MM.1S (cell line): ENCODE results near the gene HBM.
"Not testable (repeated sequence)": the region's sequence is repeated elsewhere in the genome, so short reads cannot be mapped to it uniquely, and the experiment has no call there.

ENCODE experiments used
- DNase-seq: peaks from one replicate; pipeline ENCODE4 v3.0.0-alpha.2; 2015
- H2AFZ ChIP-seq: fragments of 300-600 bp; sonication (generic); 2 replicates; pipeline ENCODE4 v1.6.0; 2016; ENCODE audit warnings: antibody characterized with exemption, low read length
- H3F3A ChIP-seq: fragments of 300-600 bp; sonication (generic); 2 replicates; pipeline ENCODE4 v1.6.1; 2016; ENCODE audit warnings: mild to moderate bottlenecking, antibody characterized with exemption, low read length, moderate library complexity, mixed read lengths; ENCODE audit not compliant: insufficient read depth
- H3K27ac ChIP-seq: fragments of 300-600 bp; sonication (generic); 2 replicates; pipeline ENCODE4 v1.5.1; 2016; ENCODE audit warnings: mild to moderate bottlenecking, low read length
- H3K27me3 ChIP-seq: fragments of 300-600 bp; sonication (generic); replicated peaks from 2 replicates; pipeline ENCODE4 v1.6.0; 2016; ENCODE audit warnings: low read length; ENCODE audit not compliant: insufficient read depth
- H3K36me3 ChIP-seq: fragments of 300-600 bp; sonication (generic); replicated peaks from 2 replicates; pipeline ENCODE4 v1.6.1; 2016; ENCODE audit warnings: mild to moderate bottlenecking, low read length, mixed read lengths; ENCODE audit not compliant: insufficient read depth
- H3K4me1 ChIP-seq: fragments of 300-600 bp; sonication (generic); 2 replicates; pipeline ENCODE4 v1.6.1; 2016; ENCODE audit warnings: low read length, mixed read lengths
- H3K4me2 ChIP-seq: fragments of 300-600 bp; sonication (generic); 2 replicates; pipeline ENCODE4 v1.6.0; 2016; ENCODE audit warnings: low read depth, low read length
- H3K4me3 ChIP-seq: fragments of 300-600 bp; sonication (generic); 2 replicates; pipeline ENCODE4 v1.5.1; 2016; ENCODE audit warnings: low read length, mixed read lengths
- H3K79me2 ChIP-seq: fragments of 300-600 bp; sonication (generic); 2 replicates; pipeline ENCODE4 v1.6.1; 2016; ENCODE audit warnings: mixed run types, low read length, mixed read lengths
- H3K9ac ChIP-seq: fragments of 300-600 bp; sonication (generic); 2 replicates; pipeline ENCODE4 v1.6.1; 2016; ENCODE audit warnings: low read length, mixed read lengths
- H3K9me2 ChIP-seq: fragments of 300-600 bp; sonication (generic); replicated peaks from 2 replicates; pipeline ENCODE4 v1.6.1; 2016; ENCODE audit warnings: mild to moderate bottlenecking, low read length, mixed read lengths; ENCODE audit not compliant: insufficient read depth
- H3K9me3 ChIP-seq: fragments of 300-600 bp; sonication (generic); replicated peaks from 2 replicates; pipeline ENCODE4 v1.6.1; 2016; ENCODE audit warnings: mild to moderate bottlenecking, low read length, mixed read lengths; ENCODE audit not compliant: insufficient read depth
- H4K20me1 ChIP-seq: fragments of 300-600 bp; sonication (generic); 2 replicates; pipeline ENCODE4 v1.6.1; 2016; ENCODE audit warnings: mild to moderate bottlenecking, low read length, moderate library complexity, mixed read lengths; ENCODE audit not compliant: insufficient read depth
- CTCF ChIP-seq: fragments of 300-600 bp; sonication (generic); IDR thresholded peaks from 2 replicates; pipeline ENCODE4 v1.5.1; 2016; ENCODE audit warnings: antibody characterized with exemption, low read length, mixed read lengths
- EZH2 ChIP-seq: fragments of 300-600 bp; sonication (generic); optimal IDR thresholded peaks from 2 replicates; pipeline ENCODE3; 2017; ENCODE audit warnings: low read depth, mild to moderate bottlenecking, antibody characterized with exemption, low read length, mixed read lengths
- EZH2phosphoT487 ChIP-seq: fragments of 300-600 bp; sonication (generic); IDR thresholded peaks from 2 replicates; pipeline ENCODE4 v1.6.1; 2018; ENCODE audit warnings: antibody characterized with exemption, low read length

Gene HBM

GRCh38 chr16:155031-155398 lies 10.8 kb upstream of the HBM start:
- H4K20me1 ChIP-seq = no peaks in the 10 kb centered on the region
- H3K4me2 ChIP-seq = peak overlapping the region; percentile 83; the same call in 1 of the 2 replicates
- 0 out of 2 replicates have a peak overlapping the region, but pooled peaks have one; percentile 47 for H2AFZ ChIP-seq
- no peak overlapping the region for H3K27ac ChIP-seq
- no peak overlapping the region for H3K4me3 ChIP-seq
- no peaks in the 10 kb centered on the region for H3K9me2 ChIP-seq
- TF ChIP-seq CTCF (no peak), EZH2 (no peak), EZH2phosphoT487 (no peak)
- DNase-seq = no peak
- no peaks in the 10 kb centered on the region for H3K36me3 ChIP-seq
- no peaks in the 10 kb centered on the region for H3K9me3 ChIP-seq
- no peak overlapping the region for H3K9ac ChIP-seq
- H3F3A ChIP-seq = no peaks in the 10 kb centered on the region
- no peaks in the 10 kb centered on the region for H3K79me2 ChIP-seq
- H3K4me1 ChIP-seq = no peaks in the 10 kb centered on the region
- H3K27me3 ChIP-seq = peaks cover 62% of the 10 kb centered on the region

GRCh38 chr16:159136-159849 lies 6.5 kb upstream of the HBM start:
- no peaks in the 10 kb centered on the region for H3K36me3 ChIP-seq
- no peaks in the 10 kb centered on the region for H3K4me1 ChIP-seq
- H3K27me3 ChIP-seq = peaks cover 60% of the 10 kb centered on the region
- no peaks in the 10 kb centered on the region for H3K79me2 ChIP-seq
- no peak overlapping the region for H3K27ac ChIP-seq
- H4K20me1 ChIP-seq = no peaks in the 10 kb centered on the region
- no peaks in the 10 kb centered on the region for H3K9me3 ChIP-seq
- H3F3A ChIP-seq = no peaks in the 10 kb centered on the region
- no peak overlapping the region for H3K4me2 ChIP-seq
- H2AFZ ChIP-seq = no peak overlapping the region
- no peak for TF ChIP-seq EZH2
- no peak for TF ChIP-seq CTCF
- TF ChIP-seq EZH2phosphoT487 = no peak
- no peak for DNase-seq
- no peak overlapping the region for H3K4me3 ChIP-seq
- H3K9me2 ChIP-seq = no peaks in the 10 kb centered on the region
- no peak overlapping the region for H3K9ac ChIP-seq

GRCh38 chr16:160242-160641 lies 5.5 kb upstream of the HBM start:
- H3K9me2 ChIP-seq, H3K4me2 ChIP-seq, H2AFZ ChIP-seq, H3K4me1 ChIP-seq, H3K4me3 ChIP-seq, H3K79me2 ChIP-seq, H4K20me1 ChIP-seq, H3F3A ChIP-seq, H3K9ac ChIP-seq, H3K27ac ChIP-seq, DNase-seq, H3K36me3 ChIP-seq, H3K9me3 ChIP-seq: not testable (repeated sequence)
- H3K27me3 ChIP-seq = peaks cover 54% of the 10 kb centered on the region

- H3K27me3 ChIP-seq = peaks cover 59% of the 10 kb centered on the region
- TF ChIP-seq CTCF = no peak
- TF ChIP-seq EZH2 = no peak
- no peak for TF ChIP-seq EZH2phosphoT487
These were observed 5.0 kb upstream of the HBM start for GRCh38 chr16:160691-161190.

More at GRCh38 chr16:160691-161190, 5.0 kb upstream of the HBM start:
- no peaks in the 10 kb centered on the region for H3K79me2 ChIP-seq
- no peaks in the 10 kb centered on the region for H3K36me3 ChIP-seq
- H3K9me3 ChIP-seq = no peaks in the 10 kb centered on the region
- no peak overlapping the region for H2AFZ ChIP-seq
- no peak overlapping the region for H3K4me2 ChIP-seq
- no peaks in the 10 kb centered on the region for H3F3A ChIP-seq
- no peaks in the 10 kb centered on the region for H4K20me1 ChIP-seq
- no peak for DNase-seq
- no peaks in the 10 kb centered on the region for H3K9me2 ChIP-seq
- no peak overlapping the region for H3K4me3 ChIP-seq
- H3K9ac ChIP-seq = no peak overlapping the region
- no peak overlapping the region for H3K27ac ChIP-seq
- H3K4me1 ChIP-seq = no peaks in the 10 kb centered on the region
